CD4-positive, alpha-beta T cell treated with Interleukin-2 at 100 ng/mL for 4 hours (primary cell): ENCODE data around the gene CCDC184.
"Not testable (repeated sequence)": the region's sequence is repeated elsewhere in the genome, so short reads cannot be mapped to it uniquely, and the experiment has no call there.

Experiments used
- DNase-seq: peaks from one replicate; pipeline ENCODE4 v3.0.0-alpha.2; 2020; ENCODE audit warnings: low spot score

The CCDC184 gene

GRCh38 chr12:48203192-48203591 is 19.7 kb downstream of the CCDC184 start, which contains the start of gene OR10AD1:
Gene OR10AD1 (minus strand): TSS chr12:48203292. CDS start chr12:48203292, 0 bp downstream.
- DNase-seq: no peak

DNA sequence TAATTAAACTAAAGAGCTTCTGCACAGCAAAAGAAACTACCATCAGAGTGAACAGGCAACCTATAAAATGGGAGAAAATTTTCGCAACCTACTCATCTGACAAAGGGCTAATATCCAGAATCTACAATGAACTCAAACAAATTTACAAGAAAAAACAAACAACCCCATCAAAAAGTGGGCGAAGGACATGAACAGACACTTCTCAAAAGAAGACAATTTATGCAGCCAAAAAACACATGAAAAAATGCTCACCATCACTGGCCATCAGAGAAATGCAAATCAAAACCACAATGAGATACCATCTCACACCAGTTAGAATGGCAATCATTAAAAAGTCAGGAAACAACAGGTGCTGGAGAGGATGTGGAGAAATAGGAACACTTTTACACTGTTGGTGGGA is 26.1 kb downstream of the CCDC184 start:
- DNase-seq: not testable (repeated sequence)

DNA sequence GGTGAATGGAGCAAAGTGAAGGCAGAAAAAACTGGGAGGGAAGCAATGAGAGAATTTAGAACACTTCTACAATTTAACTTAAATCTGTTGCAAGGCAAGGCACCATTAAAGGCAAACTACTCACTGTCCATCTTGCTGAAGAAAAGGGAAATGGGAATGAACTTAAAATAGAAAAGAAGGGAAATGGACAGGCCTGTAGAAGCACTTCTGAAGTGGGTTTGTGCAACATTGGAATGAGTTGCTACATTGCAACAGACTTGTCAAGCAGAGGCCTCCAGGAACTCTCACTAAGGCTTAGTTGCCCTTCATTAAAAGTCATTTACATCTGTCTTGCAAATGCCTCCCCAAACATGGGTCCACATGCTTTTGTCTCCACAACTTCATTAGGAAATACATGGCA is 33.3 kb downstream of the CCDC184 start:
- DNase-seq: no peak

DNA sequence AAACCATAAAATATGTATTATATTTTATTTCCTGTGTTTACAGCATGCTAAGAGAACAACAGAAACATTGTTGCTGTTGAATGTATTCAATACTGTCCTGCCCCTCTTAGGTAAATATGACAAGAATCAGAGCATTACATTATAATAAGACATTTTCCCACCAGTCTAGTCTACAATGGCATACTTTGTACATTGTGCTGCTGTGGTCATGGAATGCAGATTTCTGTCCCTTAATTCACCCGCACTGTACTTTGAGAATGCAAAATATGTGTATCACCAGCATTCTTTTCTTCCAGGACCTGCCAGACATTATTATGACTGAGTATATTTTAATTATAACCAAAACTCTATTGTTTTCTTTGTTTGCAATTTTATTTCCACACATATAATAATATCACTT is 36.2 kb downstream of the CCDC184 start:
- DNase-seq: no peak

- DNase-seq: no peak
These were observed 37.3 kb downstream of the CCDC184 start for GRCh38 chr12:48220701-48221100.

DNA sequence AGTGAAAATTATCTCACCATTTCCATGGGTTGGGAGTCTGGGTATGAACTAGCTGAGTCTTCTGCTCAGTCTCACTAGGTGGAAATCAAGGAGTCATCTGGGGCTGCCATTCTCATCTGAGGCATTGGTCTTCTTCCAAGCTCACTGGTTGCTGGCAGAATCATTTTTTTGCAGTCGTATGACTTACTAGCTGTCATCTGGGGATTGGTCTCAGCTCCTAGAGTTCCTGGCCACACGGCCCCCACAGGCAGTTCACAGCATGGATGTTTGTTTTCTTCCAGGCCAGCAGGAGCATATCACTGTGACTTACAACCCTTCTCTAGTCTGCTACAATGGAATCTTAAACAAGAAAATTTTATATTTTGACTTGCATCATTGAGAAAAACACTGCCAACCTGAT is 38.2 kb downstream of the CCDC184 start:
- DNase-seq: no peak

GRCh38 chr12:48224533-48224932 is 41.1 kb downstream of the CCDC184 start:
- DNase-seq: not testable (repeated sequence)

GRCh38 chr12:48231169-48231958 is 47.9 kb downstream of the CCDC184 start:
- DNase-seq: not testable (repeated sequence)
